Fibroblast of lung (primary cell): ENCODE results near the gene PIN4. TPM values are rescaled to one million over a fixed set of nuclear protein-coding genes. Genes with fewer than 3 reads are reported as not detected.
"Not testable (repeated sequence)": the region's sequence is repeated elsewhere in the genome, so short reads cannot be mapped to it uniquely, and the experiment has no call there.

Experiments
- DNase-seq, 2 donors: peaks; one replicate each; pipeline versions ENCODE4 v3.0.0 to v3.0.0-alpha.2; 2010; ENCODE audit warnings: low read depth in 2 of 2
- H2AFZ ChIP-seq: 2 replicates; pipeline ENCODE4 v1.5.1; 2012; ENCODE audit warnings: low read length, control low read depth, inconsistent platforms
- H3K27ac ChIP-seq: 2 replicates; pipeline ENCODE4 v1.5.1; 2011; ENCODE audit warnings: low read length, control low read depth; ENCODE audit not compliant: insufficient read depth
- H3K27me3 ChIP-seq: 2 replicates; pipeline ENCODE4 v1.5.1; 2011; ENCODE audit warnings: mild to moderate bottlenecking, low read length; ENCODE audit not compliant: control insufficient read depth, insufficient read depth
- H3K36me3 ChIP-seq: 2 replicates; pipeline ENCODE4 v1.5.1; 2011; ENCODE audit warnings: low read length; ENCODE audit not compliant: control insufficient read depth, insufficient read depth
- H3K4me1 ChIP-seq: 2 replicates; pipeline ENCODE4 v1.5.1; 2011; ENCODE audit warnings: low read length; ENCODE audit not compliant: control insufficient read depth, insufficient read depth; ENCODE audit errors: extremely low read depth
- H3K4me2 ChIP-seq: 2 replicates; pipeline ENCODE4 v1.5.1; 2011; ENCODE audit warnings: low read length, control low read depth; ENCODE audit not compliant: insufficient read depth; ENCODE audit errors: extremely low read depth
- H3K4me3 ChIP-seq, 4 experiments: fragments of 200-600 bp in 1 of 4; sonication (generic) in 1 of 4; replicated peaks in 1 of 4; 2 replicates each; pipeline ENCODE4 v1.5.1; 2011 to 2016; ENCODE audit warnings: low read length in 4 of 4, low read depth in 3 of 4, mild to moderate bottlenecking in 3 of 4, control low read depth in 2 of 4, inconsistent platforms in 1 of 4, mixed read lengths in 1 of 4; ENCODE audit not compliant: insufficient read depth in 1 of 4; ENCODE audit errors: control extremely low read depth in 1 of 4
- H3K79me2 ChIP-seq: 2 replicates; pipeline ENCODE4 v1.5.1; 2012; ENCODE audit warnings: mild to moderate bottlenecking, low read length, inconsistent platforms; ENCODE audit not compliant: control insufficient read depth, insufficient read depth
- H3K9ac ChIP-seq: 2 replicates; pipeline ENCODE4 v1.5.1; 2011; ENCODE audit warnings: mild to moderate bottlenecking, low read length, control low read depth; ENCODE audit not compliant: insufficient read depth
- H3K9me3 ChIP-seq: 2 replicates; pipeline ENCODE4 v1.5.1; 2012; ENCODE audit warnings: low read depth, low read length; ENCODE audit not compliant: control insufficient read depth, insufficient read depth
- H4K20me1 ChIP-seq: 2 replicates; pipeline ENCODE4 v1.5.1; 2011; ENCODE audit warnings: low read length; ENCODE audit not compliant: control insufficient read depth, insufficient read depth; ENCODE audit errors: extremely low read depth
- EZH2 ChIP-seq: IDR thresholded peaks from 2 replicates; pipeline ENCODE4 v1.5.1; 2012; ENCODE audit warnings: low read length, control low read depth, mild to moderate bottlenecking; ENCODE audit errors: missing control alignments
- polyA plus RNA-seq, 2 donors: library from polyadenylated mRNA; depleted of rRNA in 1 of 2; stranded (reverse) in 1 of 2; unstranded in 1 of 2; fragments of >200 nt; gene quantifications; 2 replicates each; pipeline ENCODE4 v1.2.1, GENCODE V29; 2011 to 2012; ENCODE audit warnings: missing spikeins in 1 of 2
- total RNA-seq: library from RNA; depleted of rRNA; stranded (reverse); fragments of >200 nt; gene quantifications from 2 replicates; pipeline ENCODE4 v1.2.1, GENCODE V29; 2014
- TF ChIP-seq, protein P1 (sequence below), 2 donors: IDR thresholded peaks in 1 of 2; conservative IDR thresholded peaks in 1 of 2; 1 replicate in 1 of 2; 2 replicates in 1 of 2; pipeline ENCODE4 v1.5.1; 2011 to 2012; ENCODE audit warnings: low read length in 2 of 2, control low read depth in 1 of 2, inconsistent platforms in 1 of 2, low read depth in 1 of 2, mild to moderate bottlenecking in 1 of 2

The PIN4 gene
- total and polyA plus RNA-seq, 2 donors (not counting 1 experiment from before 2014, with no cell fraction given): 5.1 to 22.0 TPM

DNA sequence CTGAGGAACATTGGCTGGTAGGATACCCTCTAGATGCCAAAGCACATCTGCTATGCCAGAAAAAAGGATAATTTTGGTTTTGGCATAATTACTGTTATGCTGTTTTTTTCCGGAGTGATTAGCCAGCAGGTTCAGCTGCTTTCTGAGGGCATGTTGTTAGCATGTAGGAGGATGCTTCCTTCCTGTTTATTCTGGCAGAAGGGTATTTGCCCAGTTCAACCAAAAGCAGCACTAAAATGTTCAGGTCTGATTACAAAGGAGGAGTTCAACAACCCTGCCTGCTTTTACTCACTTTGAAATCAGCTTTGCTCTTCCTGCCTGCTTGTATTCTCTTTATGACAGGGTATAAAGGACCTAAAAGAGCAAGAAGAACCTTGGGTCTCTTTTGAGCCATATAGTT is 35.4 kb downstream of the PIN4 start:
- Histone ChIP-seq H2AFZ (no peak overlapping the region), H3K27me3 (no peaks in the 10 kb centered on the region), H3K79me2 (no peaks in the 10 kb centered on the region), H3K4me2 (no peak overlapping the region), H3K4me3 (no peak overlapping the region), H3K27ac (no peak overlapping the region), H3K4me1 (no peaks in the 10 kb centered on the region), H3K36me3 (no peaks in the 10 kb centered on the region), H3K9ac (no peak overlapping the region), H4K20me1 (no peaks in the 10 kb centered on the region), H3K9me3 (no peaks in the 10 kb centered on the region)
- DNase-seq: no peak
- TF ChIP-seq EZH2: no peak
- TF ChIP-seq, protein P1, sequence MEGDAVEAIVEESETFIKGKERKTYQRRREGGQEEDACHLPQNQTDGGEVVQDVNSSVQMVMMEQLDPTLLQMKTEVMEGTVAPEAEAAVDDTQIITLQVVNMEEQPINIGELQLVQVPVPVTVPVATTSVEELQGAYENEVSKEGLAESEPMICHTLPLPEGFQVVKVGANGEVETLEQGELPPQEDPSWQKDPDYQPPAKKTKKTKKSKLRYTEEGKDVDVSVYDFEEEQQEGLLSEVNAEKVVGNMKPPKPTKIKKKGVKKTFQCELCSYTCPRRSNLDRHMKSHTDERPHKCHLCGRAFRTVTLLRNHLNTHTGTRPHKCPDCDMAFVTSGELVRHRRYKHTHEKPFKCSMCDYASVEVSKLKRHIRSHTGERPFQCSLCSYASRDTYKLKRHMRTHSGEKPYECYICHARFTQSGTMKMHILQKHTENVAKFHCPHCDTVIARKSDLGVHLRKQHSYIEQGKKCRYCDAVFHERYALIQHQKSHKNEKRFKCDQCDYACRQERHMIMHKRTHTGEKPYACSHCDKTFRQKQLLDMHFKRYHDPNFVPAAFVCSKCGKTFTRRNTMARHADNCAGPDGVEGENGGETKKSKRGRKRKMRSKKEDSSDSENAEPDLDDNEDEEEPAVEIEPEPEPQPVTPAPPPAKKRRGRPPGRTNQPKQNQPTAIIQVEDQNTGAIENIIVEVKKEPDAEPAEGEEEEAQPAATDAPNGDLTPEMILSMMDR (conservative IDR thresholded peaks at IDR 0.05 in 1 of 2, IDR thresholded peaks at IDR 0.05 in 1 of 2; ENCODE audit: low read depth in 1 of 2, low read length in 2 of 2): no peak

DNA sequence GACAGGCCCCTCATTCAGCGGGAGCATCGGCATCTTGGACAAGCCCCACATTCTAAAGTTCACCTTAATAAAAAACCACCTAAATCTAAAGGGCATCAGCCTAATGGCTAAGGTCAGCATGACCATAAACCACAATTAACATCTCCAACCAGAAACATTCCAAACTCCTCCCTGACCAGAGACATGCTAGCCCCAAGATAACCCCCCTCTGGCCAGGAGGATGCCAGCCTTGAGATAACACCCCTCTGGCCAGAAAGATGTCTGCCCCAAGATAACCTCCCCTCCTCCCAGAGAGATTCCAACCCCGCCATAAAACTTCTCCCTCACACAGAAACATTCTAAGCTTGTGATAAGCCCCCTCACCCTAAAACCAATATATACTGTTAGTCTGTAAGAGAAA is 38.8 kb downstream of the PIN4 start:
- DNase-seq, H3K27me3 ChIP-seq, H3K4me2 ChIP-seq, H3K79me2 ChIP-seq, H3K27ac ChIP-seq, H2AFZ ChIP-seq, H4K20me1 ChIP-seq, H3K9me3 ChIP-seq, H3K4me3 ChIP-seq, H3K4me1 ChIP-seq, H3K36me3 ChIP-seq, H3K9ac ChIP-seq: not testable (repeated sequence)

- H3K4me3 ChIP-seq: no peak overlapping the region
- no peaks in the 10 kb centered on the region for H3K4me1 ChIP-seq
- H2AFZ ChIP-seq: no peak overlapping the region
- no peak for TF ChIP-seq EZH2
- TF ChIP-seq, protein P1 (conservative IDR thresholded peaks at IDR 0.05 in 1 of 2, IDR thresholded peaks at IDR 0.05 in 1 of 2; ENCODE audit: low read depth in 1 of 2, low read length in 2 of 2): no peak
- no peak overlapping the region for H3K27ac ChIP-seq
- H3K9ac ChIP-seq: no peak overlapping the region
- H3K27me3 ChIP-seq: no peaks in the 10 kb centered on the region
- H3K9me3 ChIP-seq: no peaks in the 10 kb centered on the region
- H3K36me3 ChIP-seq: no peaks in the 10 kb centered on the region
- H3K79me2 ChIP-seq: peaks cover 7% of the 10 kb centered on the region
- no peak overlapping the region for H3K4me2 ChIP-seq
- H4K20me1 ChIP-seq: no peaks in the 10 kb centered on the region
- no peak for DNase-seq
Observed at GRCh38 chrX:72230290-72230689, 48.7 kb downstream of the PIN4 start.

- H3K9me3 ChIP-seq: no peaks in the 10 kb centered on the region
- peaks cover 8% of the 10 kb centered on the region for H3K79me2 ChIP-seq
- TF ChIP-seq EZH2: no peak
- TF ChIP-seq, protein P1 (conservative IDR thresholded peaks at IDR 0.05 in 1 of 2, IDR thresholded peaks at IDR 0.05 in 1 of 2; ENCODE audit: low read depth in 1 of 2, low read length in 2 of 2): no peak
- no peak overlapping the region for H3K9ac ChIP-seq
- no peak overlapping the region for H2AFZ ChIP-seq
- no peaks in the 10 kb centered on the region for H4K20me1 ChIP-seq
- peak in 1 of 2 donors; percentile 34 for DNase-seq
- H3K4me3 ChIP-seq: no peak overlapping the region
- H3K4me1 ChIP-seq: no peaks in the 10 kb centered on the region
- no peaks in the 10 kb centered on the region for H3K36me3 ChIP-seq
- no peak overlapping the region for H3K4me2 ChIP-seq
- no peaks in the 10 kb centered on the region for H3K27me3 ChIP-seq
- H3K27ac ChIP-seq: no peak overlapping the region
Observed at GRCh38 chrX:72236841-72237240, 55.3 kb downstream of the PIN4 start.
